GM12875 (cell line): ENCODE data around the gene IGFBP2.

ENCODE experiments used
- H3K4me3 ChIP-seq: one replicate; pipeline ENCODE4 v1.5.1; 2011; ENCODE audit warnings: low read depth, low read length, control low read depth
- CTCF ChIP-seq: IDR thresholded peaks from 2 replicates; pipeline ENCODE4 v1.5.1; 2011; ENCODE audit warnings: low read depth, mild to moderate bottlenecking, control low read depth, inconsistent platforms, low read length, moderate library complexity, borderline replicate concordance; ENCODE audit not compliant: insufficient read depth

The IGFBP2 gene

DNA sequence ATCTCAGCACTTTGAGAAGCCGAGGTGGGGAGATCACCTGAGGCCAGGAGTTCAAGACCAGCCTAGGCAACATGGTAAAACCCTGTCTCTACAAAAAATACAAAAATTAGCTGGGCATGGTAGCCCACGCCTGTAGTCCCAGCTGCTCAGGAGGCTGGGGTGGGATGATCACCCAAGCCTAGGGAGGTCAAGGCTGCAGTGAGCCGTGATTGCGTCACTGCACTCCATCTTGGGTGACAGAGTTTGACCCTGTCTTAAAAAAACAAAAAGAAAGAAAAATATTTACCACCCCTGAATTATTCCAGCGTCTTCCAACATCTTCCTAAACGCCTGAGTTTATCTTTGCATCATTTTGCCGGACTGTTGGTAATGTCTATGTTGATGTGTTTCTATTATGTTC, 68.3 kb downstream of the IGFBP2 start:
- TF ChIP-seq CTCF = no peak
- no peak overlapping the region for H3K4me3 ChIP-seq

GRCh38 chr2:216702756-216703155, 69.5 kb downstream of the IGFBP2 start:
- H3K4me3 ChIP-seq = no peak overlapping the region
- no peak for TF ChIP-seq CTCF

DNA sequence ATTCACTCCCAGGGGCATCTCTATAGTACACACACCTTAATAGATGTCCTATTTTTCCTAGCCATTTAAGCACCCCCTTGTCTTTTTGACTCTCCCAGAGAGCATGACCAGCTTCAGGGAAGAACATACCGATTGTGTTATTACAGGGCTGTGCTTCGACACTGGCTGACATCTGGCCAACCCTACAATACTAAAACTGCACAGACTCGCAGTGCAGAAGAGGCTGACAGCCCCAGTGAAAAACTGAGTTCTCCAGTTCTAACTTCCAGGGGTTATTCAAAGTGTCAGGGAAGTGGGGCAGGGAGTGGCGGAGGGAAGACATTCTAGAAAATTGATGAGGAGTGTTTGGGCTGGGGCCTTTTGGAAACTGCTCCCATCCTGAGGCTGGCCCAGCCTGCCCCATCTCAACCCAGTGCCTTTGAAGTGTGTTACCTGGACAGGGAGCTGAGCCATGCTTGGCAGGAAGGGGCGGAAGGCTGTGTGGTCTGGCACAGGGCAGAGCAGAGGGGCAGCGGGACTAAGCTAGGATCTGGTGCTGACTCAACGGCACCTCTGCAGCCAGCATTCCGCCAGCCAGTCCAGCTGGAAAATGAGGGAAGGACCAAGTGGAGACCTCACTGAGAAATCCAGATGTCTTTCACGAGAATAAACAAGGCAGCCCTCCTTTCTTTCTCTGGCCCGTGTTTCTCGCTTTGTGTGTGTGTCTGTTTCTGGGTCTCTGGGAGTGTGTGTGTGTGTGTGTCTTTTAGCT, 77.5 kb downstream of the IGFBP2 start:
- no peak for TF ChIP-seq CTCF
- H3K4me3 ChIP-seq = no peak overlapping the region

GRCh38 chr2:216711348-216711747, 78.1 kb downstream of the IGFBP2 start:
- no peak overlapping the region for H3K4me3 ChIP-seq
- no peak for TF ChIP-seq CTCF

GRCh38 chr2:216713691-216714336, 80.6 kb downstream of the IGFBP2 start:
- H3K4me3 ChIP-seq = no peak overlapping the region
- TF ChIP-seq CTCF = no peak
